Hepatocyte (in vitro differentiated cells): ENCODE data around the gene DUXA. TPM values are rescaled to one million over a fixed set of nuclear protein-coding genes. Genes with fewer than 3 reads are reported as not detected.

Experiments used
- DNase-seq: peaks from one replicate; pipeline ENCODE4 v3.0.0-alpha.2; 2016; ENCODE audit warnings: low spot score
- H2AFZ ChIP-seq: fragments of 200-600 bp; sonication (generic); 2 replicates; pipeline ENCODE4 v1.6.0; 2016; ENCODE audit warnings: antibody characterized with exemption, mild to moderate bottlenecking
- H3K27ac ChIP-seq: fragments of 200-600 bp; sonication (generic); 2 replicates; pipeline ENCODE4 v1.5.1; 2016; ENCODE audit warnings: mild to moderate bottlenecking
- H3K27me3 ChIP-seq: fragments of 200-600 bp; sonication (generic); 2 replicates; pipeline ENCODE4 v1.6.1; 2016
- H3K36me3 ChIP-seq: fragments of 200-600 bp; sonication (generic); replicated peaks from 2 replicates; pipeline ENCODE4 v1.5.1; 2016; ENCODE audit warnings: low read depth; ENCODE audit not compliant: insufficient read depth
- H3K4me1 ChIP-seq: fragments of 200-600 bp; sonication (generic); 2 replicates; pipeline ENCODE4 v1.5.1; 2016; ENCODE audit warnings: mild to moderate bottlenecking, moderate library complexity; ENCODE audit not compliant: insufficient read depth
- H3K4me2 ChIP-seq: fragments of 200-600 bp; sonication (generic); 2 replicates; pipeline ENCODE4 v1.6.0; 2016
- H3K4me3 ChIP-seq: fragments of 200-600 bp; sonication (generic); 2 replicates; pipeline ENCODE4 v1.5.1; 2016; ENCODE audit warnings: mild to moderate bottlenecking
- H3K79me2 ChIP-seq: fragments of 200-600 bp; sonication (generic); 2 replicates; pipeline ENCODE4 v1.6.0; 2017; ENCODE audit warnings: mild to moderate bottlenecking
- H3K9me2 ChIP-seq: fragments of 200-600 bp; sonication (generic); replicated peaks from 2 replicates; pipeline ENCODE4 v1.6.0; 2017; ENCODE audit warnings: mild to moderate bottlenecking; ENCODE audit not compliant: insufficient read depth
- H3K9me3 ChIP-seq: fragments of 200-600 bp; sonication (generic); 2 replicates; pipeline ENCODE4 v1.5.1; 2016; ENCODE audit warnings: low read depth, mild to moderate bottlenecking
- H4K20me1 ChIP-seq: fragments of 200-600 bp; sonication (generic); 2 replicates; pipeline ENCODE4 v1.6.0; 2016; ENCODE audit warnings: mild to moderate bottlenecking; ENCODE audit not compliant: insufficient read depth, poor library complexity, severe bottlenecking
- CTCF ChIP-seq: fragments of 200-600 bp; sonication (generic); IDR thresholded peaks from 2 replicates; pipeline ENCODE4 v1.5.1; 2016; ENCODE audit warnings: antibody characterized with exemption, mild to moderate bottlenecking; ENCODE audit not compliant: poor library complexity
- EZH2 ChIP-seq: fragments of 200-600 bp; sonication (generic); IDR thresholded peaks from 2 replicates; pipeline ENCODE4 v1.6.1; 2016; ENCODE audit warnings: antibody characterized with exemption, mild to moderate bottlenecking, borderline replicate concordance
- EZH2phosphoT487 ChIP-seq: fragments of 200-600 bp; sonication (generic); IDR thresholded peaks from one replicate; pipeline ENCODE4 v1.6.1; 2018; ENCODE audit warnings: antibody characterized with exemption, mild to moderate bottlenecking, low read depth, moderate library complexity; ENCODE audit not compliant: unreplicated experiment, severe bottlenecking
- WGBS: methylation state at CpG from one replicate; pipeline ENCODE4 v1.1.6; 2016; ENCODE audit warnings: low lambda C conversion rate; ENCODE audit errors: missing lambda C conversion rate; 5-methylcytosine and 5-hydroxymethylcytosine counted together
- polyA plus RNA-seq: library from polyadenylated mRNA; unstranded; fragments of >200 nt; fragmentation: Nextera tagmentation; extraction: Ambion mirVana; gene quantifications from 2 replicates; pipeline ENCODE4 v1.2.1, GENCODE V29; 2016
- total RNA-seq: library from RNA; depleted of rRNA; stranded (reverse); fragments of >200 nt; gene quantifications from 2 replicates; pipeline ENCODE4 v1.2.3, GENCODE V29; 2014

The DUXA gene
- total and polyA plus RNA-seq, 2 experiments from 2014 or later: not detected

GRCh38 chr19:57192993-57193392 is 25.7 kb upstream of the DUXA start:
- H3K9me2 ChIP-seq: peaks cover 2% of the 10 kb centered on the region
- no peak overlapping the region for H3K4me3 ChIP-seq
- 96% methylated on average over 5 of the region's 5 CpGs for WGBS
- peaks cover 15% of the 10 kb centered on the region for H4K20me1 ChIP-seq
- H3K27me3 ChIP-seq: no peaks in the 10 kb centered on the region
- no peak overlapping the region for H2AFZ ChIP-seq
- peaks cover 4% of the 10 kb centered on the region for H3K36me3 ChIP-seq
- peaks cover 40% of the 10 kb centered on the region for H3K79me2 ChIP-seq
- H3K4me2 ChIP-seq: peak overlapping the region; percentile 98
- TF ChIP-seq EZH2 (no peak), CTCF (no peak), EZH2phosphoT487 (no peak)
- peaks cover 12% of the 10 kb centered on the region for H3K4me1 ChIP-seq
- no peak overlapping the region for H3K27ac ChIP-seq
- DNase-seq: no peak
- no peaks in the 10 kb centered on the region for H3K9me3 ChIP-seq

GRCh38 chr19:57192077-57192420 is 24.8 kb upstream of the DUXA start:
- WGBS: 10% methylated on average over 9 of the region's 9 CpGs
- H3K4me1 ChIP-seq: peaks cover 12% of the 10 kb centered on the region
- DNase-seq: peak; percentile 11
- TF ChIP-seq EZH2: no peak
- no peak for TF ChIP-seq EZH2phosphoT487
- TF ChIP-seq CTCF: no peak
- H3K4me3 ChIP-seq: peak overlapping the region; percentile 88
- H3K9me2 ChIP-seq: peaks cover 2% of the 10 kb centered on the region
- peaks cover 15% of the 10 kb centered on the region for H4K20me1 ChIP-seq
- peak overlapping the region; percentile 98 for H3K4me2 ChIP-seq
- peak overlapping the region; percentile 99 for H2AFZ ChIP-seq
- peak overlapping the region; percentile 97 for H3K27ac ChIP-seq
- no peaks in the 10 kb centered on the region for H3K9me3 ChIP-seq
- H3K27me3 ChIP-seq: no peaks in the 10 kb centered on the region
- peaks cover 4% of the 10 kb centered on the region for H3K36me3 ChIP-seq
- peaks cover 40% of the 10 kb centered on the region for H3K79me2 ChIP-seq

GRCh38 chr19:57191141-57192076 is 24.1 kb upstream of the DUXA start, which contains the start of gene ZNF264:
Gene ZNF264 (plus strand): TSS chr19:57191500. CDS start chr19:57191914, 414 bp downstream.
- DNase-seq: peak; percentile 92
- Histone ChIP-seq H4K20me1 (peaks cover 15% of the 10 kb centered on the region), H3K79me2 (peaks cover 40% of the 10 kb centered on the region), H2AFZ (peak within 1 kb of the TSS; percentile 99), H3K4me1 (peaks cover 12% of the 10 kb centered on the region), H3K36me3 (peaks cover 4% of the 10 kb centered on the region), H3K9me2 (peaks cover 2% of the 10 kb centered on the region), H3K27ac (peak within 1 kb of the TSS; percentile 97), H3K4me3 (peak within 1 kb of the TSS; percentile 88), H3K4me2 (peak within 1 kb of the TSS; percentile 98), H3K27me3 (no peaks in the 10 kb centered on the region), H3K9me3 (no peaks in the 10 kb centered on the region)
- 3% methylated on average over 64 of the region's 81 CpGs for WGBS
- TF ChIP-seq EZH2: no peak
- peak; percentile 21 for TF ChIP-seq CTCF
